Measurements from ENCODE around the gene NOSTRIN. TPM values are rescaled to one million over a fixed set of nuclear protein-coding genes. Genes with fewer than 3 reads are reported as not detected.
A peak's percentile ranks its signal among the peaks of the same experiment; 100 is the strongest.

The NOSTRIN gene
- total RNA-seq, 6 experiments from 2014 or later: 3.6 to 20.9 (median 9.0) TPM

DNA sequence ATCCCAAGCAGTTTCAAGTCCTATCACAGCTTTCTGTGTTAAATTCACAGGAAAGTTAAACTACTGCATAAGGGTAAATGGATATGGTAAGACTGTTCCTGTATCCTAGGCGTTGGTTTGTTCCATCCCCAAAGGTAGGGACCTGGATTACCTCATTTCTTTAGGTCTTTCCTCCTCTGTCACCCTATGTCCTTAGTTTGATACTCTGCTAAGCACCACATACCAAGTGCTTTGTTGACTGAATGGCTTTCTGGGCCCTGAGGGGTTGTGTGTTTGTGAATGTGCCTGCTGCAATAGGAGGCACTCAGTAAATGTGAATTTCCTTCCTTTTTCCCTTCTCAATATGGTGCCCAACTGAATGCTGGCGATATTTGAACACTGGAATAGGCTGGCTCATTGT is 7.8 kb downstream of the NOSTRIN start:
- H3K27ac ChIP-seq: no peak overlapping the region
- TF ChIP-seq, protein P1, sequence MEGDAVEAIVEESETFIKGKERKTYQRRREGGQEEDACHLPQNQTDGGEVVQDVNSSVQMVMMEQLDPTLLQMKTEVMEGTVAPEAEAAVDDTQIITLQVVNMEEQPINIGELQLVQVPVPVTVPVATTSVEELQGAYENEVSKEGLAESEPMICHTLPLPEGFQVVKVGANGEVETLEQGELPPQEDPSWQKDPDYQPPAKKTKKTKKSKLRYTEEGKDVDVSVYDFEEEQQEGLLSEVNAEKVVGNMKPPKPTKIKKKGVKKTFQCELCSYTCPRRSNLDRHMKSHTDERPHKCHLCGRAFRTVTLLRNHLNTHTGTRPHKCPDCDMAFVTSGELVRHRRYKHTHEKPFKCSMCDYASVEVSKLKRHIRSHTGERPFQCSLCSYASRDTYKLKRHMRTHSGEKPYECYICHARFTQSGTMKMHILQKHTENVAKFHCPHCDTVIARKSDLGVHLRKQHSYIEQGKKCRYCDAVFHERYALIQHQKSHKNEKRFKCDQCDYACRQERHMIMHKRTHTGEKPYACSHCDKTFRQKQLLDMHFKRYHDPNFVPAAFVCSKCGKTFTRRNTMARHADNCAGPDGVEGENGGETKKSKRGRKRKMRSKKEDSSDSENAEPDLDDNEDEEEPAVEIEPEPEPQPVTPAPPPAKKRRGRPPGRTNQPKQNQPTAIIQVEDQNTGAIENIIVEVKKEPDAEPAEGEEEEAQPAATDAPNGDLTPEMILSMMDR (IDR thresholded peaks at IDR 0.05): no peak
- no peak for TF ChIP-seq POLR2A (IDR thresholded peaks at IDR 0.05)
- intact Hi-C loops (cut with DNase I): no loop called here
- H3K27me3 ChIP-seq: no peaks in the 10 kb centered on the region
- peaks cover 0 to 8% (median 3%) of the 10 kb centered on the region in 4 donors for H3K4me1 ChIP-seq
- H3K9me3 ChIP-seq: no peaks in the 10 kb centered on the region
- no peak overlapping the region for H3K4me3 ChIP-seq
- H3K36me3 ChIP-seq: no peaks in the 10 kb centered on the region
- no peak for ATAC-seq
- DNase-seq: no peak
- WGBS (ENCODE audit: insufficient coverage, low coverage, low lambda C conversion rate, missing lambda C conversion rate): 71% methylated on average over 2 of the region's 2 CpGs

DNA sequence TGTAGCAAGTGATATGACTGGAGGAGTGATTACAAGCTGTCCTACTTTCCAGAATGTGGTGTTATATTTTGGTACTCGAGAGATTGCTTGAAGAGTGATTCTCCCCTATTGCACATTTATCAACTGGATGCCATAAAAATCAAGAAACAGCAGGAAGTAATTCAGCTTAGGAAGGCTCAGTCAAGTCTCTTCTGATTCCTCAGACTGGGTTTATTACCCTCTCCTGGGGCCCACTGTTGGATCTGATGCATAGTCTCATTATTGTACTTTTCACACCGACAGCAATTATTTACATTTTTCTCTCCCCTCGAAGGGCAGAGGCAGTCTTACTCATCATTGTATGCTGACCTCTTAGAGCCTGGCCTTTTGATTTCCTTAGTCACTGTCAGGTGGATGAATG is 9.3 kb downstream of the NOSTRIN start:
- peaks cover 0 to 20% (median 7%) of the 10 kb centered on the region in 4 donors for H3K4me1 ChIP-seq
- ATAC-seq: no peak
- H3K36me3 ChIP-seq: no peaks in the 10 kb centered on the region
- DNase-seq: no peak
- WGBS (ENCODE audit: insufficient coverage, low coverage, low lambda C conversion rate, missing lambda C conversion rate): 67% methylated on average over 3 of the region's 3 CpGs
- H3K4me3 ChIP-seq: no peak overlapping the region
- no peaks in the 10 kb centered on the region for H3K27me3 ChIP-seq
- no peak overlapping the region for H3K27ac ChIP-seq
- no peaks in the 10 kb centered on the region for H3K9me3 ChIP-seq
- intact Hi-C loops (cut with DNase I): no loop called here
- TF ChIP-seq POLR2A (IDR thresholded peaks at IDR 0.05): no peak
- TF ChIP-seq, protein P1 (IDR thresholded peaks at IDR 0.05): no peak

DNA sequence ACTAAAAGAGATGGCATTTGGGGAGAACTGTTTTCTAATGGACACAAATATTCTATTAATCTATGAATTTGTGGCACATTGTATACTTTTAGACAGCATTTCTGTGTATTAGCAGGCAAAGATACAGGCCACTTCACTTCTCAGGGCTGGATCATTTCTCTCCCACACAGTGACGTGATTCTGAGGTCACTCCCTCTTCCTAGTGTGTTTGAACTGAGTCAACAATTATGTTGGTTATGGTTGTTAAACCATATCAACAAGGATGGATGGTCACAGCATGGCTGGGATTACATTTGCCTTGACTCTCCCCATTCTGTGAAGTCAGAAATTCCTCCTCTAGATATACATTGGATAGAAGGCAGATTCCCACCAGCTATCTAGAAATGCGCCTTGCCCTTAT is 11.6 kb downstream of the NOSTRIN start:
- H3K27ac ChIP-seq: no peak overlapping the region
- DNase-seq: no peak
- no peak for ATAC-seq

DNA sequence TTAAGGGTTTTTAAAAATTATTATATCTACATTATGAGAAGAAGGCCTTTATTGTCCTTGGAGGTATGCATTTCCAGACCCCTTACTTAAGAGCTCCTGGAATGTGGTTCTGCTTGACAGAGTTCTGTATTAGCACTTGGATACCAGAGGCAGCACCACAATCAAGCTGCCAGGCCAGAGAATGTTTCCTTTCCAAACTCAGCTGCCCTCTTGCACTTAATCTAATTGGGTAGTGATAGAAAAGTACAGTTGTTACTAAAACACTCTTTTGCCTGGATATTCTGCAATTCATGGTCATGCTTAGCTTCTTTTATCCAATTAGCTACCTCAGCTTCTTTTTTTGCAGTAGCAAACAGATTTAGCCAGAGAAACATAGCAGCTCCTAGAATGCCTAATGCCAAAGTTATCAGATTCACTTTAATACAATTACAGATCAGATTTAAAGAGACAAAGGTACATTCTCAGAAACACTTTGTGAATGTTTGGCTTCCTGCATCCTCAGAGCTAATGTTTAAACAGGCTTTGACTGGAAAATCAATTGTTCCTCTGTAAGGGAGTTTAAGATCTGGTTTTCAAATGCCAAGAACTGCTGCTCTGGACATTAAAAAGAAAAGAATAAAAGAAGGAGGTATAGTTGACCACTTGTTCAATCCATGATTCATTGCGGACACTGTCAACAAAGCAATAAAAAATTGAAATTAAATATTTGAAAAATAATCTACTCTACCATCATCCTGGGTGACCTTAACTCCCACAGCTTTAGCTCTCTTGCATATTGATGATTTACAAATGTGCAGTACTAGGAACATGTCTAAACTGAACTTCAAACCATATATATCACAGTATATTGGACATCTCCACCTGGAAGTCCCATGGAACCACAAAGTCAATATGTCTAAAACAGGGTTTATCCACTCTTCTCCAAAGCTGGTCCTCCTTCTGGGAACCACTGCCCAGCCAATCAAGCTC is 12.8 kb downstream of the NOSTRIN start:
- Histone ChIP-seq H3K4me3 (no peak overlapping the region), H3K9me3 (no peaks in the 10 kb centered on the region), H3K27me3 (no peaks in the 10 kb centered on the region), H3K36me3 (no peaks in the 10 kb centered on the region), H3K4me1 (peaks cover 0 to 20% (median 7%) of the 10 kb centered on the region in 4 donors), H3K27ac (peak overlapping the region in 1 of 3 donors; percentile 26)
- intact Hi-C loops (cut with DNase I): no loop called here
- peak; percentile 75 to 86 (median 78) for ATAC-seq
- no peak for DNase-seq
- WGBS (ENCODE audit: insufficient coverage, low coverage, low lambda C conversion rate, missing lambda C conversion rate): 30% methylated on average over 1 of the region's 1 CpG
- no peak for TF ChIP-seq POLR2A (IDR thresholded peaks at IDR 0.05)
- TF ChIP-seq, protein P1 (IDR thresholded peaks at IDR 0.05): no peak

More for the DNA sequence above, 11.6 kb downstream of the NOSTRIN start:
- peaks cover 0 to 20% (median 7%) of the 10 kb centered on the region in 4 donors for H3K4me1 ChIP-seq
- TF ChIP-seq, protein P1 (IDR thresholded peaks at IDR 0.05): no peak
- no peak for TF ChIP-seq POLR2A (IDR thresholded peaks at IDR 0.05)
- no peaks in the 10 kb centered on the region for H3K27me3 ChIP-seq
- no peaks in the 10 kb centered on the region for H3K36me3 ChIP-seq
- no peak overlapping the region for H3K4me3 ChIP-seq
- no peaks in the 10 kb centered on the region for H3K9me3 ChIP-seq
- intact Hi-C loops (cut with DNase I): no loop called here
- WGBS (ENCODE audit: insufficient coverage, low coverage, low lambda C conversion rate, missing lambda C conversion rate): 90% methylated on average over 2 of the region's 2 CpGs
